GM23248 (cell line): ENCODE data around the gene ZBTB7C. TPM values are rescaled to one million over a fixed set of nuclear protein-coding genes. Genes with fewer than 3 reads are reported as not detected.

Source experiments
- DNase-seq: peaks from one replicate; pipeline ENCODE4 v3.0.0-alpha.2; 2015
- H2AFZ ChIP-seq: fragments of 200-600 bp; sonication (generic); 2 replicates; pipeline ENCODE4 v1.6.1; 2016; ENCODE audit warnings: antibody characterized with exemption
- H3F3A ChIP-seq: fragments of 200-600 bp; sonication (generic); 2 replicates; pipeline ENCODE4 v1.6.1; 2016; ENCODE audit warnings: mild to moderate bottlenecking, antibody characterized with exemption, mixed run types; ENCODE audit not compliant: insufficient read depth
- H3K27ac ChIP-seq: fragments of 200-600 bp; sonication (generic); 2 replicates; pipeline ENCODE4 v1.5.1; 2016; ENCODE audit warnings: mild to moderate bottlenecking
- H3K27me3 ChIP-seq: fragments of 200-600 bp; sonication (generic); replicated peaks from 2 replicates; pipeline ENCODE4 v1.6.1; 2016; ENCODE audit warnings: mild to moderate bottlenecking; ENCODE audit not compliant: insufficient read depth
- H3K36me3 ChIP-seq: fragments of 200-600 bp; sonication (generic); 2 replicates; pipeline ENCODE4 v1.6.1; 2016; ENCODE audit warnings: low read depth, mild to moderate bottlenecking
- H3K4me1 ChIP-seq: fragments of 200-600 bp; sonication (generic); 2 replicates; pipeline ENCODE4 v1.6.1; 2016; ENCODE audit warnings: mild to moderate bottlenecking; ENCODE audit not compliant: insufficient read depth
- H3K4me2 ChIP-seq: fragments of 200-600 bp; sonication (generic); one replicate; pipeline ENCODE4 v1.6.1; 2016; ENCODE audit warnings: mild to moderate bottlenecking; ENCODE audit not compliant: unreplicated experiment
- H3K4me3 ChIP-seq: fragments of 200-600 bp; sonication (generic); 2 replicates; pipeline ENCODE4 v1.5.1; 2016; ENCODE audit warnings: mild to moderate bottlenecking
- H3K79me2 ChIP-seq: fragments of 200-600 bp; sonication (generic); 2 replicates; pipeline ENCODE4 v1.6.1; 2016; ENCODE audit warnings: mild to moderate bottlenecking; ENCODE audit not compliant: insufficient read depth
- H3K9ac ChIP-seq: fragments of 200-600 bp; sonication (generic); 2 replicates; pipeline ENCODE4 v1.6.1; 2016; ENCODE audit warnings: mild to moderate bottlenecking
- H3K9me2 ChIP-seq: fragments of 200-600 bp; sonication (generic); 2 replicates; pipeline ENCODE4 v1.6.1; 2016; ENCODE audit warnings: mixed run types, mild to moderate bottlenecking, moderate library complexity; ENCODE audit not compliant: insufficient read depth
- H3K9me3 ChIP-seq: fragments of 200-600 bp; sonication (generic); one replicate; pipeline ENCODE4 v1.6.1; 2017; ENCODE audit warnings: low read depth
- H4K20me1 ChIP-seq: fragments of 200-600 bp; sonication (generic); 2 replicates; pipeline ENCODE4 v1.6.0; 2016; ENCODE audit not compliant: insufficient read depth
- EZH2 ChIP-seq: fragments of 200-600 bp; sonication (generic); IDR thresholded peaks from 2 replicates; pipeline ENCODE4 v1.6.1; 2018; ENCODE audit warnings: antibody characterized with exemption, mild to moderate bottlenecking; ENCODE audit not compliant: insufficient read depth, poor library complexity, severe bottlenecking
- EZH2phosphoT487 ChIP-seq: fragments of 200-600 bp; sonication (generic); IDR thresholded peaks from 2 replicates; pipeline ENCODE4 v1.6.1; 2018; ENCODE audit warnings: antibody characterized with exemption, moderate library complexity, mild to moderate bottlenecking, low read depth; ENCODE audit not compliant: insufficient read depth
- WGBS, 2 experiments: methylation state at CpG; one replicate each; pipeline ENCODE4 v1.1.6; 2015 to 2017; ENCODE audit warnings: low lambda C conversion rate in 2 of 2, low coverage in 1 of 2; ENCODE audit errors: missing lambda C conversion rate in 2 of 2; 5-methylcytosine and 5-hydroxymethylcytosine counted together
- in situ Hi-C: fragments of 300-500 bp; cut with MboI; formaldehyde crosslinking; loops from 2 replicates; pipeline ENCODE4 v1.15.0; 2020
- polyA plus RNA-seq: library from polyadenylated mRNA; unstranded; fragments of >200 nt; fragmentation: Nextera tagmentation; extraction: Ambion mirVana; gene quantifications from 2 replicates; pipeline ENCODE4 v1.2.1, GENCODE V29; 2016
- total RNA-seq: library from RNA; depleted of rRNA; stranded (reverse); fragments of >200 nt; shearing (Covaris generic); gene quantifications from 2 replicates; pipeline ENCODE4 v1.2.3, GENCODE V29; 2014

ZBTB7C gene
- total and polyA plus RNA-seq, 2 experiments from 2014 or later, result not detected

DNA sequence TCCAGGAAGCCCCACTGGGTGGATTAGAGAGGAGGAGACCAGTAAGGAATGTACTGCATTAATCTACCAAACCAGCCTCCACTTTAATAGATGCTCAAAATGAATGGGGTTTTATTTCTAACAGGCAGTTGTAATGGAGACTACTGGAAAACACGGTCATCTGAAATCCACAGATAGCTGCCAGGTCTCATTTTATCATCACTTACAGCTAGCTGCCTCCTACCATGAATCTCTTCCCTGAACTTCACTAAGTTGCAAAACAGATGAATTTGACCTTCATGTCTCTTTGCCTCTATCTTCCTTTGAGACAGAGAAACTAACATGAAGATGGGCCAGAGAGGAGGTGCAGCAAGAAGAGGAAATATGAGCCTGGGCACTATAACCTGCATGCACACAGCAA lies 21.9 kb downstream of the ZBTB7C start:
- Histone ChIP-seq H3K27me3 (peaks cover 45% of the 10 kb centered on the region), H3K27ac (no peak overlapping the region), H3K79me2 (no peaks in the 10 kb centered on the region), H3K4me3 (no peak overlapping the region), H3K9ac (no peak overlapping the region), H3K9me3 (no peaks in the 10 kb centered on the region), H3K9me2 (no peaks in the 10 kb centered on the region), H3F3A (no peaks in the 10 kb centered on the region), H3K36me3 (no peaks in the 10 kb centered on the region), H3K4me1 (no peaks in the 10 kb centered on the region), H3K4me2 (no peak overlapping the region), H4K20me1 (no peaks in the 10 kb centered on the region), H2AFZ (no peak overlapping the region)
- 27 to 42% methylated on average over 1 of the region's 1 CpG for WGBS, 2 experiments
- no peak for TF ChIP-seq EZH2phosphoT487
- TF ChIP-seq EZH2, result no peak
- in situ Hi-C loops, result no loop called here
- no peak for DNase-seq

DNA sequence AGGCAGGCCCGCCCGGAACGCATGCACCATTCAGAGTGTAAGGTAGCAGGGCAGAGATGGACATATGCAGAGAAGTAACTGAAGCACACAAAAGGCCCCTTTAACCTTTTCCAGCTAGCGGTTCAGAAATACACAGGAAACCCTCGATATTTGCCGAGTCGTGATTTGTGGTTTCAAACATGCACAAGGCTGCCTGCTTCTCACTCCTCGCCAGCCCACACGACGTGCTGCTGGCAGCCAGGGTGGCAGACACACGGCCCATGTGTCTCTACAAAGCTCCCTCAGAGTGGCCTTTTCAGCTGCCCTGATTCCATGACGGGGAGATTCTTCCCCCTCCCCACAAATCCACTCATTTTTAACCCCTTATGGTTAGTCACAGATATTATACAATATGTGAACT lies 23.6 kb downstream of the ZBTB7C start:
- peaks cover 34% of the 10 kb centered on the region for H3K27me3 ChIP-seq

DNA sequence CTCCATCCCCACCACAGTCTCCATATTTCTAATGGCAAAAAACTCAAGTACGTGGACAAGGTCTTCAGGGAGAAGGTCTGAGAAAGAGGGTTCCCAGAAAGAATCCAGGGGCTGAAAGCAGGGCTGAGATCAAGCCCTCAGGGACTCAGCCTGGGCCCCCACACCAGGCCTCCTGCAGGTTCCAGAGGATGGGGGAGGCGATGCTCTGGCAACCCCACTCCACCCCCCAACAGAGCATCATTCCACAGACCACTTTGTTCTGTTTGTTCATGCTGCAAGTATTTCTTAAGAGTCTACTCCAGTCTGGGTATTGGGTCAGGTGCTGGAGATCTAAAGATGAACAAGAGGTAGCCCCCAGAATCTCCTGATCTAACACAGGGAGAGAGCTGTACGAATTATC lies 32.2 kb downstream of the ZBTB7C start:
- WGBS, 2 experiments, result 45 to 61% methylated on average over 3 of the region's 3 CpGs
- Histone ChIP-seq H2AFZ (no peak overlapping the region), H3K4me1 (no peaks in the 10 kb centered on the region), H3K79me2 (no peaks in the 10 kb centered on the region), H3K4me2 (no peak overlapping the region), H3K4me3 (no peak overlapping the region), H3K9me3 (no peaks in the 10 kb centered on the region), H3F3A (no peaks in the 10 kb centered on the region), H3K27me3 (peaks cover 53% of the 10 kb centered on the region), H3K9me2 (no peaks in the 10 kb centered on the region), H3K9ac (no peak overlapping the region), H3K27ac (no peak overlapping the region), H3K36me3 (no peaks in the 10 kb centered on the region), H4K20me1 (no peaks in the 10 kb centered on the region)
- in situ Hi-C loops, result no loop called here
- TF ChIP-seq EZH2phosphoT487, result no peak
- TF ChIP-seq EZH2, result no peak
- no peak for DNase-seq

More for the DNA sequence above, 23.6 kb downstream of the ZBTB7C start:
- WGBS, 2 experiments, result 61 to 63% methylated on average over 12 of the region's 12 CpGs
- no peaks in the 10 kb centered on the region for H3F3A ChIP-seq
- H3K27ac ChIP-seq, result no peak overlapping the region
- H3K36me3 ChIP-seq, result no peaks in the 10 kb centered on the region
- no peaks in the 10 kb centered on the region for H3K79me2 ChIP-seq
- H3K4me1 ChIP-seq, result no peaks in the 10 kb centered on the region
- H3K9ac ChIP-seq, result no peak overlapping the region
- no peak for TF ChIP-seq EZH2phosphoT487
- TF ChIP-seq EZH2, result no peak
- H2AFZ ChIP-seq, result no peak overlapping the region
- DNase-seq, result no peak
- H3K4me3 ChIP-seq, result no peak overlapping the region
- no peaks in the 10 kb centered on the region for H3K9me2 ChIP-seq
- in situ Hi-C loops, result no loop called here
- no peaks in the 10 kb centered on the region for H3K9me3 ChIP-seq
- no peaks in the 10 kb centered on the region for H4K20me1 ChIP-seq
- H3K4me2 ChIP-seq, result no peak overlapping the region

DNA sequence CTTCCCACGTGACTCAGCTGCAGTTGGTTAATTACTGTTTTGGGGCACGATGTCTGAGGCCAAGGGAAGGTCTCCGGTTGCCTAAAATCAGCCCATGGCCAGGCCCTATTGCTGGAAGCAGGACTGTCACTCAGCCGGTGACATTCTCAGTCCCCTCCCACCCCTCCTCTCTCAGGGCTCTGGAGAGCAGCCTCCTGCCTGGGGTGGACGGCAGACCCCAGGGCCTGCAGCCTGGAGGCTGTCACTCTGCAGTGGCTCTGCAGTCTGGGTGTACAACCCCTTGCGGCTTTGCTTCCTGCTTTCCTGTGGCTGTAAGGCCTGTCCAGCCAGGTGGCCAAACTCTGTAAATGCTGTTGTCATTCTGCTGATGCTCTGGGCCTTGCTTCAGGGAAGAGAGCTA lies 32.8 kb downstream of the ZBTB7C start:
- in situ Hi-C loops, result no loop called here

DNA sequence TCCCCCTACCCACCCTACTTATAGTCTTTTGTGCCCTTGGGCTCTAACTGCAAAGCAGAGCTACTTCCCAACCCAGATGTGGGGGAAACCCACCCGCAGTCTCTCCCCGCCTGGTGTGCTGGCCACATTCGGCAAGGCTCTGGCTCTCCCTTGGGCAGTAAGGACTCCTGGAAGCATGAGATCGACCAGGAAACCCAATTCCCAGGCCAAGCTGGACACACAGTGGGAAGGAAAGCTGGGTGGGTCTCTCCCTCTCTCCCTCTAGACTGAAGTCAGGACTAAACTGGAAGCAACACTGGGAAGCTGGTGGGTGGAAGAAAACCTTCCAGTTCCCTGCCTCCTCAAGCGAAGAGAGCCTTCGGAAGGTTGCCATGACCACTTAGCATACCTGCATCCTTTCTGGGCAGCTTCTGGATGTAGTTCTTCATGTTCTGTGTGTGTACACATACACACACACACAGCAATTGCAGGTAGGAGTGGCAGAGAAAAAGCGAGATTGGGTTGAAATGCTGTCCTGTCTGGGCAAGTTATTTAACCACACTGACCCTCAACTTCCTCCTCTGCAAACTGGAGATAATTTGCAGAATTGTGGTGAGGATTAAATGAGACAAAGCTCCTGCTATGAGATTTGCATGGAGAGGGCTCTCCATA lies 33.9 kb downstream of the ZBTB7C start:
- peaks cover 52% of the 10 kb centered on the region for H3K27me3 ChIP-seq
- H2AFZ ChIP-seq, result no peak overlapping the region
- no peak for TF ChIP-seq EZH2
- no peaks in the 10 kb centered on the region for H3K9me3 ChIP-seq
- H3K36me3 ChIP-seq, result no peaks in the 10 kb centered on the region
- H4K20me1 ChIP-seq, result no peaks in the 10 kb centered on the region
- 8 to 20% methylated on average over 7 of the region's 7 CpGs for WGBS, 2 experiments
- H3K9ac ChIP-seq, result no peak overlapping the region
- H3K79me2 ChIP-seq, result no peaks in the 10 kb centered on the region
- no peaks in the 10 kb centered on the region for H3F3A ChIP-seq
- H3K27ac ChIP-seq, result no peak overlapping the region
- H3K4me1 ChIP-seq, result no peaks in the 10 kb centered on the region
- no peak for DNase-seq
- no peak overlapping the region for H3K4me2 ChIP-seq
- in situ Hi-C loops, result no loop called here
- no peak overlapping the region for H3K4me3 ChIP-seq
- no peaks in the 10 kb centered on the region for H3K9me2 ChIP-seq

More for the DNA sequence above, 32.8 kb downstream of the ZBTB7C start:
- Histone ChIP-seq H3K4me3 (no peak overlapping the region), H3K36me3 (no peaks in the 10 kb centered on the region), H3K79me2 (no peaks in the 10 kb centered on the region), H2AFZ (no peak overlapping the region), H3K27ac (no peak overlapping the region), H3K9ac (no peak overlapping the region), H3K4me2 (no peak overlapping the region), H3K9me2 (no peaks in the 10 kb centered on the region), H3K27me3 (peaks cover 52% of the 10 kb centered on the region), H3K9me3 (no peaks in the 10 kb centered on the region), H4K20me1 (no peaks in the 10 kb centered on the region), H3K4me1 (no peaks in the 10 kb centered on the region), H3F3A (no peaks in the 10 kb centered on the region)
- WGBS, 2 experiments, result 44 to 48% methylated on average over 6 of the region's 6 CpGs
- no peak for DNase-seq
- no peak for TF ChIP-seq EZH2
- no peak for TF ChIP-seq EZH2phosphoT487
